Neural cell (in vitro differentiated cells): ENCODE results near the gene SV2C. TPM values are rescaled to one million over a fixed set of nuclear protein-coding genes. Genes with fewer than 3 reads are reported as not detected.

Experiments
- H2AFZ ChIP-seq: fragments of 200-600, 300-800 bp; sonication (generic), shearing (Covaris generic); 2 replicates; pipeline ENCODE4 v1.6.0; 2014; ENCODE audit warnings: low read depth, mild to moderate bottlenecking, antibody characterized with exemption, low read length, moderate library complexity
- H3F3A ChIP-seq: fragments of 200-600 bp; shearing (Covaris generic); 2 replicates; pipeline ENCODE4 v1.6.1; 2016; ENCODE audit warnings: mild to moderate bottlenecking, moderate library complexity, mixed read lengths, antibody characterized with exemption, low read length; ENCODE audit not compliant: insufficient read depth, poor library complexity, severe bottlenecking
- H3K27ac ChIP-seq: fragments of 200-600, 300-800 bp; sonication (generic), shearing (Covaris generic); 2 replicates; pipeline ENCODE4 v1.5.1; 2014; ENCODE audit warnings: mild to moderate bottlenecking, low read length, moderate library complexity
- H3K27me3 ChIP-seq: fragments of 300-800, 200-600 bp; sonication (generic), shearing (Covaris generic); 2 replicates; pipeline ENCODE4 v1.6.0; 2014; ENCODE audit warnings: mild to moderate bottlenecking, low read depth, low read length, moderate library complexity; ENCODE audit not compliant: insufficient read depth
- H3K36me3 ChIP-seq: fragments of 300-800, 200-600 bp; sonication (generic), shearing (Covaris generic); 2 replicates; pipeline ENCODE4 v1.5.1; 2014; ENCODE audit warnings: mild to moderate bottlenecking, antibody characterized with exemption, low read length, moderate library complexity; ENCODE audit not compliant: insufficient read depth
- H3K4me2 ChIP-seq: fragments of 300-800, 200-600 bp; sonication (generic), shearing (Covaris generic); 2 replicates; pipeline ENCODE4 v1.6.0; 2014; ENCODE audit warnings: mild to moderate bottlenecking, low read length
- H3K4me3 ChIP-seq: fragments of 300-800, 200-600 bp; sonication (generic), shearing (Covaris generic); 2 replicates; pipeline ENCODE4 v1.5.1; 2014; ENCODE audit warnings: mild to moderate bottlenecking, low read length, moderate library complexity
- H3K79me2 ChIP-seq: fragments of 200-600 bp; shearing (Covaris generic); replicated peaks from 2 replicates; pipeline ENCODE4 v1.6.0; 2014; ENCODE audit warnings: mild to moderate bottlenecking, low read length, moderate library complexity; ENCODE audit not compliant: insufficient read depth
- H3K9ac ChIP-seq: fragments of 300-800, 200-600 bp; sonication (generic), shearing (Covaris generic); 2 replicates; pipeline ENCODE4 v1.6.1; 2016; ENCODE audit warnings: mild to moderate bottlenecking, low read length, mixed read lengths
- H3K9me2 ChIP-seq: fragments of 200-600 bp; shearing (Covaris generic); 2 replicates; pipeline ENCODE4 v1.6.1; 2016; ENCODE audit warnings: mild to moderate bottlenecking, low read length, mixed read lengths; ENCODE audit not compliant: insufficient read depth
- H3K9me3 ChIP-seq: fragments of 200-600, 300-800 bp; sonication (generic), shearing (Covaris generic); 2 replicates; pipeline ENCODE4 v1.6.1; 2016; ENCODE audit warnings: mild to moderate bottlenecking, mixed run types, low read length, moderate library complexity, mixed read lengths
- H4K20me1 ChIP-seq: fragments of 200-600 bp; shearing (Covaris generic); 2 replicates; pipeline ENCODE4 v1.6.1; 2016; ENCODE audit warnings: mild to moderate bottlenecking, mixed run types; ENCODE audit not compliant: insufficient read depth
- EP300 ChIP-seq: fragments of 450-650 bp; conservative IDR thresholded peaks from 2 replicates; pipeline ENCODE4 v1.6.1; 2014; ENCODE audit warnings: antibody characterized with exemption, mild to moderate bottlenecking, moderate library complexity; ENCODE audit not compliant: poor library complexity, severe bottlenecking
- EZH2 ChIP-seq: fragments of 200-600, 300-800 bp; shearing (Covaris generic), sonication (generic); IDR thresholded peaks from 2 replicates; pipeline ENCODE4 v1.6.1; 2014; ENCODE audit warnings: antibody characterized with exemption, low read length, borderline replicate concordance, mild to moderate bottlenecking; ENCODE audit not compliant: insufficient read depth, poor library complexity, severe bottlenecking
- MXI1 ChIP-seq: fragments of 450-650 bp; conservative IDR thresholded peaks from 2 replicates; pipeline ENCODE4 v1.6.1; 2014; ENCODE audit warnings: antibody characterized with exemption, mild to moderate bottlenecking; ENCODE audit not compliant: poor library complexity, severe bottlenecking
- POLR2AphosphoS5 ChIP-seq: IDR thresholded peaks from 2 replicates; pipeline ENCODE4 v1.6.1; 2012
- RAD21 ChIP-seq: fragments of 450-650 bp; conservative IDR thresholded peaks from 2 replicates; pipeline ENCODE4 v1.6.1; 2014; ENCODE audit warnings: antibody characterized with exemption, mild to moderate bottlenecking, moderate library complexity
- REST ChIP-seq: IDR thresholded peaks from 2 replicates; pipeline ENCODE4 v1.6.1; 2012; ENCODE audit warnings: borderline replicate concordance
- SMC3 ChIP-seq: fragments of 450-650 bp; conservative IDR thresholded peaks from 2 replicates; pipeline ENCODE4 v1.6.1; 2014; ENCODE audit warnings: antibody characterized with exemption, mild to moderate bottlenecking, moderate library complexity; ENCODE audit not compliant: poor library complexity
- TAF1 ChIP-seq: IDR thresholded peaks from 2 replicates; pipeline ENCODE4 v1.6.1; 2012; ENCODE audit warnings: low read depth
- polyA plus RNA-seq: library from polyadenylated mRNA; depleted of rRNA; stranded (reverse); fragments of >200 nt; gene quantifications from 2 replicates; pipeline ENCODE4 v1.2.3, GENCODE V29; 2014
- TF ChIP-seq, protein P1 (sequence below): fragments of 450-650 bp; IDR thresholded peaks from 2 replicates; pipeline ENCODE4 v1.5.1; 2014; ENCODE audit warnings: antibody characterized with exemption, mild to moderate bottlenecking, moderate library complexity; ENCODE audit not compliant: poor library complexity, severe bottlenecking

SV2C gene
- polyA plus RNA-seq, 1 donor from 2014 or later = 0.45 TPM

DNA sequence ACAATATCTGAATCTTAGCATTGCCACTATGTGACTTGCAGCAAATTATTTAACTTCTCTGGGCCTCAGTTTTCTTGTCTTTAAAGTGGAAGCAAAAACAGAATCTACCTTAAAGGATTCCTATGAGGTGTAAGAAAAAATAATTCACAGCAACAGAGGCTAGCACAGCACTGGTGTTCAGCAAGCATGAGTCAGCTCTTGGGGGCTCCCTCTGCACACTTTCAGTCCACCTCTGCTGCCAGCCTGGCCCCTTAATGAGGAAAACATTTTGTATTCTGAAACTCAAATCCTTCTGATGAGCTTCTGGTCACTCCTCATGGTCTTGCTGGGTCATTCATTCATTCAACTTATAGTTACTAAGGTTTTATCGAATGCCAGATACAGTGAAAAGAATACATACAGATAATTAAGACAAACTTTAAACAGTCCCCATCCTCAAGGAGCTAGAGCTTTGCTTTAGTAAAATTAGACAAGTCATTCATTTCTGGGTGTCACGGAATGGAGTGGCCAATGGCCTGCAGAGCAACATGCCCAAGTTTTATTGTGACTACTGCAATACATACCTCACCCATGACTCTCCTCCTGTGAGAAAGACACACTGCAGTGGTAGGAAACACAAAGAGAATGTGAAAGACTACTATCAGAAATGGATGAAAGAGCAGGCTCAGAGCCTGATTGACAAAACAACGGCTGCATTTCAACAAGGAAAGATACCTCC, 293.1 kb downstream of the SV2C start:
- no peaks in the 10 kb centered on the region for H3F3A ChIP-seq
- H3K9me2 ChIP-seq = no peaks in the 10 kb centered on the region
- no peak overlapping the region for H3K4me2 ChIP-seq
- no peak overlapping the region for H3K27ac ChIP-seq
- H2AFZ ChIP-seq = no peak overlapping the region
- no peaks in the 10 kb centered on the region for H4K20me1 ChIP-seq
- H3K4me3 ChIP-seq = no peak overlapping the region
- H3K9me3 ChIP-seq = no peaks in the 10 kb centered on the region
- H3K9ac ChIP-seq = no peak overlapping the region
- no peaks in the 10 kb centered on the region for H3K79me2 ChIP-seq
- H3K36me3 ChIP-seq = no peaks in the 10 kb centered on the region
- no peaks in the 10 kb centered on the region for H3K27me3 ChIP-seq
- no peak for TF ChIP-seq TAF1
- no peak for TF ChIP-seq POLR2AphosphoS5

DNA sequence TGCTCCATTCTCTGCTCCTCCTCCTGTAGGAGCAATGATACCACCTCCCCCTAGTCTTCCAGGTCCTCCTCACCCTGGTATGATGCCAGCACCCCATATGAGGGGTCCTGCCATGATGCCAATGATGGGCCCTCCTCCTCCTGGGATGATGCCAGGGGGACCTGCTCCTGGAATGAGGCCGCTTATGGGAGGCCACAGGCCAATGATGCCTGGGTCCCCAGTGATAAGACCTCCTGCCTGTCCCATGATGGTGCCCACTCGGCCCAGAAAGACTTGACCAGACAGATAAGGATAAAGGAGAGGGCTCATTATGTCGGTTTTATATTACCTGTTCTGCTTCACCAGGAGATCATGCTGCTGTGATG, 293.7 kb downstream of the SV2C start:
- Histone ChIP-seq H3K4me3 (no peak overlapping the region), H3K9ac (no peak overlapping the region), H2AFZ (no peak overlapping the region), H3K27ac (no peak overlapping the region), H3K36me3 (no peaks in the 10 kb centered on the region), H3F3A (no peaks in the 10 kb centered on the region), H3K9me3 (no peaks in the 10 kb centered on the region), H4K20me1 (no peaks in the 10 kb centered on the region), H3K79me2 (no peaks in the 10 kb centered on the region), H3K4me2 (no peak overlapping the region), H3K9me2 (no peaks in the 10 kb centered on the region), H3K27me3 (no peaks in the 10 kb centered on the region)
- TF ChIP-seq MXI1 (no peak), EP300 (no peak), RAD21 (no peak), POLR2AphosphoS5 (no peak), TAF1 (no peak), SMC3 (no peak)

GRCh38 chr5:76378355-76378754, 295.2 kb downstream of the SV2C start:
- Histone ChIP-seq H3K27me3 (no peaks in the 10 kb centered on the region), H3K4me3 (no peak overlapping the region), H3K9me3 (no peaks in the 10 kb centered on the region), H2AFZ (no peak overlapping the region), H3K79me2 (no peaks in the 10 kb centered on the region), H3K4me2 (no peak overlapping the region), H3K27ac (no peak overlapping the region), H3F3A (no peaks in the 10 kb centered on the region), H3K9ac (no peak overlapping the region), H3K9me2 (no peaks in the 10 kb centered on the region), H4K20me1 (no peaks in the 10 kb centered on the region), H3K36me3 (no peaks in the 10 kb centered on the region)
- TF ChIP-seq REST = no peak
- TF ChIP-seq EP300 = no peak
- TF ChIP-seq MXI1 = no peak
- TF ChIP-seq EZH2 = no peak
- TF ChIP-seq SMC3 = no peak
- no peak for TF ChIP-seq RAD21
- TF ChIP-seq, protein P1, sequence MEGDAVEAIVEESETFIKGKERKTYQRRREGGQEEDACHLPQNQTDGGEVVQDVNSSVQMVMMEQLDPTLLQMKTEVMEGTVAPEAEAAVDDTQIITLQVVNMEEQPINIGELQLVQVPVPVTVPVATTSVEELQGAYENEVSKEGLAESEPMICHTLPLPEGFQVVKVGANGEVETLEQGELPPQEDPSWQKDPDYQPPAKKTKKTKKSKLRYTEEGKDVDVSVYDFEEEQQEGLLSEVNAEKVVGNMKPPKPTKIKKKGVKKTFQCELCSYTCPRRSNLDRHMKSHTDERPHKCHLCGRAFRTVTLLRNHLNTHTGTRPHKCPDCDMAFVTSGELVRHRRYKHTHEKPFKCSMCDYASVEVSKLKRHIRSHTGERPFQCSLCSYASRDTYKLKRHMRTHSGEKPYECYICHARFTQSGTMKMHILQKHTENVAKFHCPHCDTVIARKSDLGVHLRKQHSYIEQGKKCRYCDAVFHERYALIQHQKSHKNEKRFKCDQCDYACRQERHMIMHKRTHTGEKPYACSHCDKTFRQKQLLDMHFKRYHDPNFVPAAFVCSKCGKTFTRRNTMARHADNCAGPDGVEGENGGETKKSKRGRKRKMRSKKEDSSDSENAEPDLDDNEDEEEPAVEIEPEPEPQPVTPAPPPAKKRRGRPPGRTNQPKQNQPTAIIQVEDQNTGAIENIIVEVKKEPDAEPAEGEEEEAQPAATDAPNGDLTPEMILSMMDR = no peak
- no peak for TF ChIP-seq POLR2AphosphoS5
- TF ChIP-seq TAF1 = no peak
